Stomach (tissue), 9 donors: ENCODE data around the gene GAS2. TPM values are rescaled to one million over a fixed set of nuclear protein-coding genes. Genes with fewer than 3 reads are reported as not detected.

Experiments used
- DNase-seq, 2 donors: peaks; one replicate each; pipeline versions ENCODE4 v3.0.0 to v3.0.0-alpha.2; 2013 to 2019
- H3K27ac ChIP-seq, 5 donors: fragments of 200-600 bp in 4 of 5; sonication (generic) in 4 of 5; one replicate each; pipeline ENCODE4 v1.5.1; 2013 to 2019; ENCODE audit warnings: mild to moderate bottlenecking in 1 of 5, moderate library complexity in 1 of 5
- H3K27me3 ChIP-seq, 3 donors: fragments of 200-600 bp; sonication (generic); one replicate each; pipeline ENCODE4 v1.5.1; 2017 to 2019; ENCODE audit warnings: mixed run types in 1 of 3
- H3K36me3 ChIP-seq, 4 donors: fragments of 200-600 bp; sonication (generic); 1 replicate in 3 of 4; 2 replicates in 1 of 4; pipeline ENCODE4 v1.5.1; 2016 to 2019
- H3K4me1 ChIP-seq, 4 donors: fragments of 200-600 bp; sonication (generic); one replicate each; pipeline ENCODE4 v1.5.1; 2016 to 2019
- H3K4me3 ChIP-seq, 4 donors: fragments of 200-600 bp; sonication (generic) in 3 of 4; one replicate each; pipeline ENCODE4 v1.5.1; 2016 to 2019; ENCODE audit warnings: mild to moderate bottlenecking in 1 of 4
- H3K9me3 ChIP-seq, 4 donors: fragments of 200-600 bp; sonication (generic); one replicate each; pipeline ENCODE4 v1.5.1; 2016 to 2019
- CTCF ChIP-seq, 7 experiments: fragments of 450-650 bp in 4 of 7; fragments of 200-600 bp in 3 of 7; sonication (generic) in 3 of 7; IDR thresholded peaks; one replicate each; pipeline ENCODE4 v1.5.1; 2016 to 2019; ENCODE audit warnings: antibody characterized with exemption in 7 of 7, control low read depth in 2 of 7, mild to moderate bottlenecking in 1 of 7
- EP300 ChIP-seq: sonication (generic); formaldehyde crosslinking; IDR thresholded peaks from one replicate; pipeline ENCODE4 v1.6.1; 2017; ENCODE audit warnings: antibody characterized with exemption
- POLR2A ChIP-seq, 4 donors: fragments of 450-650 bp; IDR thresholded peaks; one replicate each; pipeline ENCODE4 v1.6.1; 2016; ENCODE audit warnings: antibody characterized with exemption in 4 of 4, control low read depth in 2 of 4, mild to moderate bottlenecking in 1 of 4, moderate library complexity in 1 of 4
- POLR2AphosphoS5 ChIP-seq, 3 donors: sonication (generic); formaldehyde crosslinking; IDR thresholded peaks; one replicate each; pipeline ENCODE4 v1.6.1; 2016; ENCODE audit warnings: antibody characterized with exemption in 3 of 3
- whole genome bisulfite sequencing, 5 donors: extraction: QIAGEN DNeasy Blood & Tissue Kit in 3 of 5; methylation state at CpG; one replicate each; pipeline versions ENCODE4 v1.1.5 to v1.1.7; 2013 to 2018; 5-methylcytosine and 5-hydroxymethylcytosine counted together
- intact Hi-C: fragments of 100-400 bp; cut with DNase I; formaldehyde crosslinking; loops from one replicate; pipeline ENCODE4 v1.15.1; 2023; ENCODE audit warnings: low total_unique reads
- polyA plus RNA-seq, 3 donors: library from polyadenylated mRNA; stranded (reverse); fragments of 200-250 nt; gene quantifications; one replicate each; pipeline ENCODE4 v1.2.3, GENCODE V29; 2013
- small RNA-seq, 4 donors: library from RNA; depleted of rRNA; stranded (forward); fragments of <200 nt; gene quantifications; one replicate each; pipeline ENCODE3, GENCODE V24; 2016
- total RNA-seq, 5 donors: library from RNA; depleted of rRNA; stranded (reverse); fragments of >200 nt; gene quantifications; one replicate each; pipeline versions ENCODE4 v1.1.0 to v1.2.3, GENCODE V29; 2014 to 2016
- donor health status: healthy with polysubstance abuse.
- donor health status: Bipolar disorder and iron deficiency.
- donor health status: healthy.

The GAS2 gene
- total and polyA plus RNA-seq, 8 donors = 0.45 to 39.4 (median 3.7) TPM

DNA sequence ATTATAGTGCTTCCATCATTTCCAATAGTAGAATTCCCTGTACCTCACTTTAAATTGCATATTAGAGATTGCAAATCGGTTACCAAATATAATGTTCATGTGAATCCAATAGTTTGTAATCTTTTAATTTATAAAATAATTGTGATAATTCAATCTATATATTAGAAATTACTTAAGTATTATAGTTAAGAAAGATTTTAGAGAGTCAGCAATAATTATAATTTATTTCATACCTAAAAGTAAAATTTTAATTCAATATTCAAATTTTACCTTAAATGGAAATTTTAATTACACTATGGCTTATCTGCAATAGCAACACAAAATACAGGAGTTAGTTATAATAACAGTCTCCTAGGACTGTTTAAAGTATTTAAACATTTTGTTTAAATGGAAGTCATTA, 180.3 kb downstream of the GAS2 start:
- no peak overlapping the region for H3K27ac ChIP-seq

GRCh38 chr11:22851477-22851876, 185.1 kb downstream of the GAS2 start:
- Histone ChIP-seq H3K27ac (no peak overlapping the region), H3K27me3 (no peaks in the 10 kb centered on the region), H3K36me3 (no peaks in the 10 kb centered on the region), H3K9me3 (peaks cover 0 to 10% (median 4%) of the 10 kb centered on the region in 4 donors), H3K4me1 (no peaks in the 10 kb centered on the region), H3K4me3 (no peak overlapping the region)
- intact Hi-C loops = no loop called here
- TF ChIP-seq CTCF (IDR thresholded peaks at IDR 0.05) = no peak
- no peak for TF ChIP-seq POLR2A (IDR thresholded peaks at IDR 0.05)
- no peak for TF ChIP-seq EP300
- TF ChIP-seq POLR2AphosphoS5 (IDR thresholded peaks at IDR 0.05) = no peak
- no peak for DNase-seq

More for the DNA sequence above, 180.3 kb downstream of the GAS2 start:
- H3K9me3 ChIP-seq = no peaks in the 10 kb centered on the region
- H3K4me3 ChIP-seq = no peak overlapping the region
- H3K36me3 ChIP-seq = no peaks in the 10 kb centered on the region
- WGBS, 5 donors = 93 to 100% (median 98%) methylated on average over 1 of the region's 1 CpG
- H3K4me1 ChIP-seq = no peaks in the 10 kb centered on the region
- intact Hi-C loops = no loop called here
- no peak for DNase-seq
- TF ChIP-seq POLR2AphosphoS5 (IDR thresholded peaks at IDR 0.05) = no peak
- no peak for TF ChIP-seq POLR2A (IDR thresholded peaks at IDR 0.05)
- TF ChIP-seq EP300 = no peak
- no peak for TF ChIP-seq CTCF (IDR thresholded peaks at IDR 0.05)
- no peaks in the 10 kb centered on the region for H3K27me3 ChIP-seq

- Histone ChIP-seq H3K9me3 (no peaks in the 10 kb centered on the region), H3K27me3 (no peaks in the 10 kb centered on the region), H3K27ac (no peak overlapping the region), H3K36me3 (no peaks in the 10 kb centered on the region), H3K4me3 (no peak overlapping the region), H3K4me1 (no peaks in the 10 kb centered on the region)
- intact Hi-C loops = no loop called here
- 78 to 90% (median 89%) methylated on average over 6 of the region's 6 CpGs for WGBS, 5 donors
- no peak for TF ChIP-seq POLR2A (IDR thresholded peaks at IDR 0.05)
- no peak for DNase-seq
These were observed 193.3 kb downstream of the GAS2 start for GRCh38 chr11:22859756-22860155.

- TF ChIP-seq CTCF (IDR thresholded peaks at IDR 0.05) (no peak), EP300 (no peak), POLR2AphosphoS5 (IDR thresholded peaks at IDR 0.05) (no peak), POLR2A (IDR thresholded peaks at IDR 0.05) (no peak)
- WGBS, 5 donors = 96 to 100% (median 98%) methylated on average over 4 of the region's 4 CpGs
- H3K4me1 ChIP-seq = no peaks in the 10 kb centered on the region
- no peak within 1 kb of the TSS for H3K4me3 ChIP-seq
- H3K27ac ChIP-seq = no peak within 1 kb of the TSS
- no peaks in the 10 kb centered on the region for H3K36me3 ChIP-seq
- H3K27me3 ChIP-seq = no peaks in the 10 kb centered on the region
- DNase-seq = no peak
- intact Hi-C loops = no loop called here
- H3K9me3 ChIP-seq = no peaks in the 10 kb centered on the region
These were observed 193.8 kb downstream of the GAS2 start, which contains the start of gene CCDC179 for GRCh38 chr11:22860241-22860640. TSS of gene CCDC179 (minus strand) at chr11:22860474. CDS start at chr11:22860421, 53 bp downstream.

Small RNA genes lying within 50 kb of the gene (small RNA-seq; reads per million reads assigned to genes)
- gene RNA5SP338 = 0 to 0.14 (median 0) reads per million in 4 donors

Other genes starting within 250 kb of the GAS2 start
- 10 to 100 TPM in 2 of 5 donors, 1 to 10 TPM in 3; 1.8 to 13.0 (median 9.6) TPM for gene FANCF, start 40.8 kb upstream of the GAS2 start, total RNA-seq
- 1 to 10 TPM; 5.9 to 7.9 (median 7.7) TPM for gene FANCF, start 40.8 kb upstream of the GAS2 start, polyA plus RNA-seq
- 10 to 100 TPM in 2 of 5 donors, 1 to 10 TPM in 3; 3.5 to 34.3 (median 8.9) TPM for gene SVIP, start 163.2 kb downstream of the GAS2 start, total RNA-seq
- gene SVIP, start 163.2 kb downstream of the GAS2 start, polyA plus RNA-seq = 10 to 100 TPM; 10.7 to 20.6 (median 17.7) TPM
- gene CCDC179, start 193.9 kb downstream of the GAS2 start, total RNA-seq = not detected
- not detected for gene CCDC179, start 193.9 kb downstream of the GAS2 start, polyA plus RNA-seq